GM19023 (cell line): ENCODE data around the gene ADAMTS4.

Experiments used
- ATAC-seq: cut with Tn5 transposase; IDR thresholded peaks from one replicate; pipeline ENCODE4 v1.9.1; 2021; ENCODE audit warnings: mild to moderate bottlenecking, moderate library complexity; ENCODE audit not compliant: unreplicated experiment

ADAMTS4 gene

DNA sequence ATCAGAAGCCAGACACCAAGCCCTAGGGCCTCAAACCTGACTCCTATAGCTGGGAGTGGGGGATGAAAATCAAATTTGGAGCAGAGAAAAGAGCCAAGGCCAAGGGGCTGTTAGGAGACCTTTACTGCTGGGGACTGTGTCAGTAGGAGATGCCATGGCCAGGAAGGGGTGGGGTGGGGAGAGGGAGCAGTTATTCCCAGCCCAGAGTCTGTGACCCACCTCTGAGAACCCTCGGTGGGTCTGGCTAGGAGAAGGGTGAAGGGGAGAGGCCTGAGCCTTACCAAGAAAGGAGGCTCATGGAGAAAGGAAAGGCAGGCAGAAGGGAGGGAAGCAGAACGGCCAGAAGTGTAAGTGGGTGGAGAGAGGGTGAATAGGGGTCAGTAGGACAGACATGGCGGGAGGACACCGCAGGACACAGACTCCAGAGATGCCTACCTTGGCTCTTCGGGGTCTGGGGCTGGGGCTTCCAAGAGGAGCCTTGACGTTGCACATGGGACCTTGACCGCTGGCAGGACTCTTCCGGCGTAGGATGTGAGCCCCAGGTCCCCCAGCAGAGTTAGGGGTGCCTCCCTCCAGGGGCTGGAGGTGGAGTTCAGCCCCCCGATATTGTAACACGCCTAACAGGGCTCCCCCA, 1.2 kb downstream of the ADAMTS4 start:
- ATAC-seq = no peak

DNA sequence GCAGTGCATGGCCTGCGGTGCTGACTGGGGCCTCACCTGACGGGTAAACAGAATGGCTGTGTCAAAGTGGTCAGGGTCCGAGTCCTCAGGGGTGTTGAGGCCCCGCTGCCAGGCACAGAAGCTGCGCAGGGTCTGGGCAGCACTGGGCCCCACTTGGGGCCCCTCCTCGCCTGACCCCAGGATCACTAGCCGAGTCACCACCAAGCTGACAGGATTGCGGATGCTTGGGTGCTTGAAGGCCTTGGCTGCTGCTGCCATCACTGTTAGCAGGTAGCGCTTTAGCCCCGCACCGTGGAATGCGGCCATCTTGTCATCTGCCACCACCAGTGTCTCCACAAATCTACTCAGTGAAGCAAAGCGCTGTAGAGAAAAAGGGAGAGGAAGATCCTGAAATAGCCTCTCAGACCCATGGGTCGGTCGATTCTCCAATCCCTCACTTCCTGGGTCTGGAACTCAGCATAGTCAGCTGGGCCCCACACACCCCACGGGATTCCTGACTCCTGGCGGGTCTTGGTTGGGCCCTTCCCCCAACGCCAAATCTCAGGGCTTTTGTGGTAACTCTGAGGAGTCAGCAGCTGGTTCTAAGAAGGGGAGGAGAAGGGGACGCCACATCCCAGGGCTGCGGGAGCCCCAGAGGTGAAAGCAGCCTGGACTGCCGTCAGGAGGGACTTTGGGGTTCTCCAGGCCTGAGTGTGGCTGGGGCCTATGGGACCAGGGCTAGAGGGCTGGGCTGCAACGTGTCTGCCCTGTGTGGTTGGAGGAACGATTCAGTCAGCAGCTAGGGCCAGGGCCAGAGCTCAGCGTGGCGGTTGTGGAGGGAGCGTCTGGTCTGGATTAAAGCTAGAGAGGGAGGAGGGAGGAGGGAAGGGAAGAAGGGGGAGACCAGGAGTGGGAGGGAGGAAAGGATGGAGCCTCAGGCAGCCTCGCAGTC, 2.1 kb downstream of the ADAMTS4 start:
- ATAC-seq = no peak

DNA sequence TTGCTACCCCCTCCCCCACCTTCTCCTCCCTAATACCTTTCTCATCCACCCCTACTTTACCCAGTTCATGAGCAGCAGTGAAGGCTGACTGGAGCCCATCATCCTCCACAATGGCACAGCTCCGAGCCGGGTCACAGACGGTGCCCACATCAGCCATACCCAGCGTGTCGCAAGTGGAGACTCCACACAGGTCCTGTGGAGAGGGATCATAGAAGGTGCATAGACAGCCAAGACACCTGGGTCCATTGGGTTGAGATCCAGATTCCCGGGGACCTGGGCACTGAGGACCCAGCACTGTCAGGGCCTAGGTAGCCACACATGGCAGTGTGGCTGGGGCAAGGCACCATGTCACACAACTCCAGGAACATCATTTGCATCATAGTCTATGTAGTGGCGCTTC, 2.7 kb downstream of the ADAMTS4 start:
- ATAC-seq = no peak

DNA sequence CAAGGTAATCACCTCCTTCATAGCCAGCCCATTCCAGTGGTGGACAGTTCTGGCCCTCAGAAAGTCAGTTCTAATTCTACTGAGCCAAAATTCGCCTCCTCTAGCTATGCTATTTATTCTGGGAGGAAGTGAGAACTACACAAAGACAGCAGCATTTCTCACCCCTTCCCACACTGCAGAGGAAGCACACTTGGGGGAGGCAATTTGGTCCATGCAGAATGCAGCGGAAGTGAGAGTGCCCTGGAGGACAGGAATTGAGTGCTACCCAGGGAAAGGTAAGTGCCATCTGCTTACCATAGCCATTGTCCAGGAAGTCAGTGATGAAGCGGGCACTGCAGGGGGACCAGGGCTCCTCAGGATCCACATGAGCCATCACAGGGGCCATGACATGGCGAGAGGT, 3.7 kb downstream of the ADAMTS4 start:
- ATAC-seq = no peak

DNA sequence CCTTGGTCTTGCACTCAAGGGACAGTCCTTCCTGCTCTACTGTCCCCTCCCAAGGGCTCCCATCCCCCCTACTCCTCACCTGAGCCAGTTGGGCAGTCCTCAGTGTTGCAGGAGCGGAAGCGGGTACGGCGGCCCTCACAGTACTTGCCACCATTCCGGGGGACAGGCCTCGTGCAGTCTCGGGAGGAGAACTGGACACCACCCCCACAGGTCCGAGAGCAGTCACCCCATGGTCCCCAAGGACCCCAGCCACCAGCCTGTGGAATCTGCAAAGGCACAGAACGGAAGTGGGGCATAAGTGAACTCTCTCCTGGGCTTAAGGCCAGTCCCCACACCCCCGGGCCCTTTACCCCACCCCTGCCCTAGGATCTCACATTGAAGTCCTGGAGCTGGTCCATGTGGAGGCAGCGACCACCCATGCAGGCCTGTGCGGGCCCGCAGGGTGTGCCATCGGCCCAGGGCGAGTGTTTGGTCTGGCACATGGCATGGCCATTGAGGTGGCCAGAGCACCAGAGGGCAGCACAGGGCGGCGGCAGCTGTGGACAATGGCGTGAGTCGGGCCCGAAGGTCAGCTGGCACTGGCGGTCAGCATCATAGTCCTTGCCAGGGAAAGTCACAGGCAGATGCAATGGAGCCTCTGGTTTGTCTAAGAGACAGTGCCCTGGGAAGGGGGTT, 5.2 kb downstream of the ADAMTS4 start:
- ATAC-seq = no peak

DNA sequence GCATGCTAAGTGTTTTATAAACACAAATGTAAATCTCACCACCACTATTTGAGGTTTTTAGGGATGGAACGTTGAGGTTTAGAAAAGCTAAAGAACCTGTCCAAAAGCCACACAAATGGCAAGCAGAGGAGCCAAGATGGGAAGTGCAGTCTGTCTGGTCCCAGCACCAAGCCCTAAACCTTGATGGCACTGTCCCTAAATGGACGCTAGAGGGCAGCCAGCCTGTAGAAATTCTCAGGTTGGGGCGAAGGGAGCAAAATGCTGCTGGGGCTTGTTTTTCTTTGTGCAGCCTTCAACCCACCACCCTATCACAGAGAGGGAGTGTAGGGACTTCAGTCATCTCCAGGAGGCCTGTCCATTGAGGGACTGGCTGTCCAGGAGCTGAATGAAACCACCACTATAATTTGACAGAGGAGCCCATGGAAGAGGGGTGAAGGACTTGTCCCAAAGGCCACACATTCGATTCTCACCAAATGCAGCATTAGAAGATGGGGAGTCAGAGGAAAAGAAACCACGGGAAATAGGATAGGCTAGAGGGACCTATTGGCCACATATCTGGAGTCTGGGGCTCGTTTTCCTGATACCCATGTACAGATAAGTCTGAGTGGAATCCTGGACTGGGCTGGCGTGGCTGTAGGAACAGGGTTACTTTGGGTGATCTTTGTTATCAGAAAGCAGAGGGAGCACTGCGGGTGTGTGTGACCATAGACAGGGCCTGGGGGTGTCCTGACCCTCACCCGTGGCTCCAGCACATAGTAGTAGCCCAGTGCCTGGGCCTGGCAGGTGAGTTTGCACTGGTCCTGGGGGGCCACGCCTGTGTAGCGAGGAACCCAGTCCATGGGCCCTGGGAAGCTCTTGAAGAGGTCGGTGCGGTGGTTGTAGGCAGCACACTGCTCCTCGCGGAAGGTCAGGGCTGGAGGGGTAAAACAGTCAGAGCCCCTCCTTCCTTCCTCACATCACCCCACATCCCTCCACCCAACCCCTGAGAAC, 6.1 kb downstream of the ADAMTS4 start:
- ATAC-seq = peak; percentile 63

DNA sequence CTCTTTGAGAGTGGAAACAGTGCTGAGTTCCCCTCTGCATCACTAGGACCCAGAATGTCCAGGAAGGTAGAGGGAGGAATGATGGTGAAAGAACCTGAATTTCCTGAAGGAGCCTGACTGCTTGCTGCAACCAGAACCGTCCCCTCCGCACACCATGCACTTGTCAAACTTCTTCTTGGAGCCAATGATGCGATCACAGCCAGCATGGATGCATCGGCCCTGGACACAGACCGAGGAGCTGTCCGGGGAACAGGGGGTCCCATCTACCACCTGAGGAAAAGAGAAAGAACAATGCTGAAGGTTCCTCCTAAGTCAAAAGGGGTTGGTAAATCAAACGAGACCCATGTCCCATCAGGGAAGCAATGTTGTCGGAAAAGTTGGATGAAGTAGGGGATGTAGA, 6.9 kb downstream of the ADAMTS4 start:
- ATAC-seq = no peak

DNA sequence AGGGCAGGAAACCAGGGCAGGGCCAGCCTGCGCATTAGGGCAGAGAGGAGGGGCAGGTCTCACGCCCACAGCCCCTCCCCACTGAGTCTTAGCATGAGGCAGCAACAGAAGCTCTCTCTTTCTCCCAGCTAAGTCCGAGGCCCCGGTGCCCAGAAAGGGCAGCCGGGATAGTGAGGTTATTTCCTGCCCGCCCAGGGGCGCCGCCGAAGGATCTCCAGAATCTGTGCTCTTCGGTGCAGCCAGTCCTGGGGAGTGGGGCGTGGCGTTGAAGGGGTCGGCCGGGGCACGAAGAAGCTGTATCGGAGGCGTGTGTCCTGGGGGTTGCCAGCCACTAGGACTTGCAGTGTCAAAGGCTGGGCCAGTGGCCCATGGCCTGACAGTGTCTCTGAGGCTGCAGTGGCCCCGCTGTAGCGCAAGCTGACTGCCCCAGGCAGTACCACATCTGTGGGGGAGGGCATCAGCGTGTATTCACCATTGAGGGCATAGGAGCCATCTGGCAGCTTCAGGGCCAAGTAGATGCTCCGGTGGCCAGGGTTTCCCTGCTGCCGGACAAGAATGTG, 7.8 kb downstream of the ADAMTS4 start:
- no peak for ATAC-seq

DNA sequence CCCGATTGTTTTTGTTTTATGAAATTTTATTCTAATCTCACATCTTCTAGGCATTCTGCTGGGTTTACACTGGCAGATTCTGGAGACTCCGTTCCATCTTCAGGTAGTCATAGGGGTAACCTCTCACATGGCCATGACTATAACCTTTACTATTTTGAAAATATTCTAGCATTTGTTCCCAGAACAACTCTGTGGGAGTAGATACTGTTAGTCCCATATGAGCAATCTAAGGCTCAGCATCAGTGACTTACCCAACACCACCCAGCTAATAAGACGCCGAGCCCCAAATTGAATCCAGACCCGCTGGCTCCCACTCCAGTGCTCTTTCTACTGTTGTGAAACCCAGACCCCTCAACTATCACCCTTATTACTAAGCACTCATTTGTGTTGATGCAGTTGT, 9.8 kb downstream of the ADAMTS4 start:
- no peak for ATAC-seq

DNA sequence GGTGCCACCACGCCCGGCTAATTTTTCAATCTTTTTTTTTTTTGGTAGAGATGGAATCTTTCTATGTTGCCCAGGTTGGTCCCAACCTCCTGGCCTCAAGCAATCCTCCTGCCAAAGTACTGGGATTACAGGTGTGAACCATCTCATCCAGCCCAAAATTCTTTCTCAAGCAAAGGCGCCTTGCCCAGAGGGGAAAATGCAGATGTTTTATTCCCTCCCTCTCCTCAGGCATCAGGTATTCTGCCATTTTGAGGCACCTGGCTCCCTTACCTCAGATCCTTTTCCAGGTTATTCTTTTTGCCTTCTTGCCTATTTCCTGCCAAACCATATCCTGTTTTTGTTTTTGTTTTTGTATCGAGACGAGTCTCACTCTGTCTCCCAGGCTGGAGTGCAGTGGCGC, 10.5 kb downstream of the ADAMTS4 start:
- ATAC-seq = no peak

DNA sequence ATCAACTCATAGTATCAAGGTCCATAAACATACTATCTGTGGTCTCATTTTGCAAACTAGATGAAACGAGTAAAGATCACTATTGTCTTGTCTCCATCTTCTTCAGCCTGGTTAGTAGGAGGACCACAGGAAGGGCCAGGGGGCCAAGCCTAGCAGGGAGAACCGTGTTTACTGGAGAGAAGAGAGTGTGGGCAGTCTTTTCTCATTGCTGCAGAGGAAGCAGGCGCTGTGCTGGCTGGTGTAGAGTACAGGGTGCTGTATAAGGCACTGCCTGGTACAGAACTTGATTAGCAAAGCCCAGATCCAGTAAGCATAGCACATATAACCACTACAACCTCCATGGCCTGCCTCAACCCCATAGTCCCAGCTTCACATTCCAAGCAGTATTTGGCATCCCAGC, 11.5 kb downstream of the ADAMTS4 start:
- ATAC-seq = no peak

DNA sequence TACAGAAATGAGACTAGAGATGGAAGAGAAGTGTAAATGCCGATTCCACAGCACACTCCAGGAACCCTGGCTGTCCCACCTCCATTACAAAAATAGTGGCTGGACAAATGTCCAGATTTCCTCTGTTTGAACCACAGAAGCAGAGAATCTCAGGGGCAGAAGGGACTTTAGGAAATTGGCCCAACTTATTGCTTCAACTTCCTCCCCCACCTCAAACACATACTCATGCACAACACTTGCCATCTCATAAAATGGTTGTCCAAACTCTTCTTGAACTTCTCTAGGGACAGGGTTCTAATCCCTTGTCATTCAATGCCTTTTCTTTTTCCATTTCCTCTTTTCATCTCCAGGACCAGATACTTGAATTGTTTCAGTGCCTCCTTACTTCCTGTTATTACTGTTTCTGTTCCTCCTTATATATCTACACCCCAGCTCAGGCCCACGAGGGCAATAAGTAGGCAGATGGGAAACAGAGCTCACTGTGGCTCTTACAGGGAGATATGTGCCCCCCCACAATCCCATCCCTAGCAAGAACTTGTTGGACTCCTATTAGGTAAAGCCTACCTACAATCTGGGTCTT, 13.0 kb downstream of the ADAMTS4 start:
- peak; percentile 16 for ATAC-seq

DNA sequence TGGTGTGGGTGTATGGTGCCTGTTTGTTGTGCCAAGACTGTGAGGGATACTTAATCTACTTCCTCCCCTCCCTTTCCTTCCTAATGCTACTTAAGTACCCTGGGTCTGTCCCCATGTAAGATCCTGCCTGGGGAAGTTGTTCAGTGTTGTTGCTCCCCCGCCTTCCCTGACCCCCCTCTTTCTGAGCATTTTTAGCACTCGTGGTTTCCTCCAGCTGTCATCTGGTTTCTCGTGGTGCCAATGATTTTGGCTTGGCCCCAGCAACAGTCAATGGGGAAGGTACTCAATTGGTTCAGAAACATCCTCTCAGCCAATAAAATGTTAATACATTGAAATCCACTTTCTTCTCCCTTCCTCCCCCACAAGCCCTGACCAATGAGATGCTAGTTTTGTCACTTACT, 13.6 kb downstream of the ADAMTS4 start:
- ATAC-seq = peak; percentile 66

DNA sequence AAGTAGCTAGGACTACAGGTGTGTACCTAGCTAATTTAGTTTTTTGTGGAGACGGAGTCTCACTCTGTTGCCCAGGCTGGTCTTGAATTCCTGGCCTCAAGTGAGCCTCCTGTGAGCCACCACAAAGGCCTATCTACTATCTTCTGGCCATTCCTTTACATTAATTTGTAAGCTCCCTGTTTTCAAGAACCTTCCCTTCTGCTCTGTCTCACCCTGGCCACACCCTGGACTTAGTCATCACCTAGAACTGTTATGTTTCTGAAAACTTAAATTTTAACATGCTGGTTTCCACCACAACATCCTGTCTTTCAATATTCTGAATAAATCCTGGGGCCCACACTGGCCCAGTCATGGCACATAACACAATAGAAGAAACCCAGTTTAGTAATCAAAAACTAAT, 16.6 kb downstream of the ADAMTS4 start:
- peak; percentile 34 for ATAC-seq

DNA sequence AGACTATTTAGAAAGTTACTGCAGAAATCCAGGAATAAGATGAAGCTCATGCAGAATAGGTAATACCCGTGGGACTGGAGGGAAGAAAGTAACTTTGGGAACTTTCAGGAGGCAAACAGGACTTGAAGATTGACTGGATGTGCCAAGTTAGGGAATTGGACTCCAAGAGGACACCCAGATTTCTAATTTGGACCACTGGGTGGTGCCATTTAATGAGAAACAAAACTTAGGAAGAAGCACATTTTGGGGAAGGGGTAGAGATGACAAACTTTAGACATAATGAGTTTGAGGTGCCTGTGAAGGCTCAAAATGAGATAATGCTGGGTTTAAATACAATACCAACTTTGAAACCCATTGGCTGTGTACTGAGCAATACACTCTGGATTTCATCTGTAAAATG, 18.2 kb downstream of the ADAMTS4 start:
- no peak for ATAC-seq

DNA sequence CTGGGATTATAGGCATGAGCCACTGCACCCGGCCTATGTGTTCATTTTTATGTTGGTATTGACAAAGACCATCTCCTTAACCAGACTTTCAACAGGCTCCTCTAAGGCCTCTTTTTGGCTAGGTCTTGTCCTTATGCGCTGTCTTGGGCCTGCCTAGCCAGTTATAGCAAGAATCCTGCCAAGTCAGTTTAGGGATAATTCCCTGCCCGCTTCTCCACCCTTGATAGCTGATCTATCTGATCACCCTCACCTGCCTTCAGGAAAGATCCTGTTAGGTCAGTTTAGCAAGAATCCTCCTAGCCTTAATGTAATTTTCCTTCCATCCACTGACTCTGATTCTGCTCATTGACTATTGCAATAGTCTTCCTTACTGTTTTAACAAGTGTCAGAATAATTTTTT, 19.2 kb downstream of the ADAMTS4 start:
- ATAC-seq = no peak

DNA sequence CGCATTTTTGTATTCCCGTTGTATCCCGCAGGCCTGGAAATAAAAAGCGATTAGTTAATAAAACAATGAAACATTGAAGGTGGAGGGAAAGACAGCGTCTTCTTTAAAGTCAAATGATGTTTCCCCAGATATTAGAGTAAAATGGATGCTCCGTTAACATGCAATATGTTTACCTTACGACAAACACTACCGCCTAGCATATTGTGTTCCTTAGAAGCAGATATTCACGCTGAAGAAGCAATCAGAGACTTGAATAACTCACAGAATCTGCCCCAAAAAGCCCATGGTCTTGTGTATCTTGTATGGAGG, 21.0 kb downstream of the ADAMTS4 start:
- no peak for ATAC-seq

DNA sequence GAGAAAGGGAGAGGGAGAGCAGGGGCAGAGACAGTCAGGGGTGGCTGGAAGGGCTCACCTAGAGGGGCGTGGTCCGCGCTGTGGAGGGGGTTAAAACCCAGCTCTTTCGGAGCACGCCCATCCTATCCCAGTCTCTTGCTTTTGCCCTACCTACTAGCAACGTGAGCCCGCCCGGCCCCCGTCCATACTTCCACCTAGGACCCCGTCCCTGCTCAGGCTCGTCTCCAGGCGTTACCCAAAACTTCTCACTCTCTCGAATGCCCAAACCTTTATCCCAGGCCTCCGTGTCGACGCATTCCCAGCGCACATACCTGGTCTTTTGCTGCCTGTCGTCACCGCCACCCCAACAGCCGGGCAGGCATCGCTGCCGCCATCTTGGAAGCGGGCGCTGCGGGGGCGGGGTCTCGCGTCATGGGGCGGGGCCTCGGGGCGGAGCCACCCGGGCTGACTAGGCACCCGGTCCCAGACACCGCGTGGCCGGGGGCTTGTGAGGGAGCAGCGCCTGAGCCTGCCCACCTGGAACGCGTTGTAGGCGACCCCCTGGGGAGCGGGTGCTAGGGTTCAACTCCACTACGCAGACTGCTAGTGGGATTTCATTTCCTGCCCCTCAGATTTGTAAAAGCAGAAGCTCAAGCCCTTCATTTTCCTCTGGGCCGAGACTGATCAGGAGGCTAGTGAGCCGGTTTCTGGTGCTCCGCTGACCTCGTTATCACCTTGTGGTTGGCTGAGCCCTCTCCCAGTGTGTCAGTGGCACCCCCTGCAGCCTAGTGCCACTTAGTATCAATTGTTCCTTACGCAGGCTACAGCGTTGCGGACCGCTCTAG, 21.5 kb downstream of the ADAMTS4 start, which contains the start of gene B4GALT3:
Gene B4GALT3, minus strand, starts transcription at position 396 of the 824 bp plus-strand sequence. CDS start 1,447 bp downstream, outside the sequence.
- ATAC-seq = peak; percentile 83

DNA sequence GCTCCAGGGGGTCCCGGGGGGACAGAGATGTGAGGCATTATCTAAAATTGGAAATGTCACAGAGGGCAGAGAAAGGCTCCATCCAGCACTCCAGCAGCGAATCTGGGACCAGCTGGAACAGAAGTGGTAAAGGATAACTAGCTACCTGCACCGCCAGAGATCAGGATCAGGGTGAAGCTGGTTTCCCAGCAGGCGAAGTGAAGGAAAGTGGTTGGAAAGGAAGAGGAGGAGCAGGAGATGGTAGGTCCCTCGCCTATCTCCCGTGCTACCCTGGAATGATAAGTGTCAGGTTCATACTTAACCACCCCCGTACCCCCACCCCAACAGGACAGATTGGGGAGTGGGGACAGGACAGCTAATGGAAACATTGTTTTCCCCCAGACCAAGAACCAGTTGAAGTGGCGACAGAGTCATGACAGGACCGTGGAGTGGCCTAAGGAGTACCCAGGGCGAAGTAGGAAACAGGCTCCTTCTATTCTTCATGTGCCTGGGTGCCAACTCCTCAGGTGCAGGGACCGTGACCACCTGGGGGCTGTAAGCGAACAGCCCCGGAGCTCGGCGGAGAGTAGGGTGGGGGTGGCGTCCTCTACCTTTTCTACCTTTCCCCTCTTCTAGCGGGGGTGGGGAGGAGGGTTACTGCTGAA, 22.3 kb downstream of the ADAMTS4 start:
- no peak for ATAC-seq
